ENCODE measurements around the gene SMAD6.
"Not testable (repeated sequence)": the region's sequence is repeated elsewhere in the genome, so short reads cannot be mapped to it uniquely, and the experiment has no call there.

SMAD6 gene

DNA sequence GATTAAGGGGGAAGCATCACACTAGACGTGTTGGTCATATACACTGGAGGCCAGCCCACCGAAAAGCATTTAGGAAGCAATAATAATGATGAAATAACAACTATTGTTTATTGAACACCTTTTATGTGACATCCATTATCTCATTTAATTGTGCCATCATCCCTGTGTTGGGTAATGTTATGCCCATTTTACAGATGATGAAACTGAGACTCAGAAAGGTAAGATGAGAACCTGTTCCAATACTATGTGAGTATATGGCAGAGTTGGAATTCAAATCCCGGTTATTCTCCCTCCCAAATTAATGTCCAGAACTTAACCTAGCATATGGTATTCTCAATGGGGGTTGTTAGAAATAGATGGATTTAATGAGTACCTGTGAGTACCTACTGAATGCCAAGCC, 99.2 kb downstream of the SMAD6 start:
- DNase-seq = no peak

DNA sequence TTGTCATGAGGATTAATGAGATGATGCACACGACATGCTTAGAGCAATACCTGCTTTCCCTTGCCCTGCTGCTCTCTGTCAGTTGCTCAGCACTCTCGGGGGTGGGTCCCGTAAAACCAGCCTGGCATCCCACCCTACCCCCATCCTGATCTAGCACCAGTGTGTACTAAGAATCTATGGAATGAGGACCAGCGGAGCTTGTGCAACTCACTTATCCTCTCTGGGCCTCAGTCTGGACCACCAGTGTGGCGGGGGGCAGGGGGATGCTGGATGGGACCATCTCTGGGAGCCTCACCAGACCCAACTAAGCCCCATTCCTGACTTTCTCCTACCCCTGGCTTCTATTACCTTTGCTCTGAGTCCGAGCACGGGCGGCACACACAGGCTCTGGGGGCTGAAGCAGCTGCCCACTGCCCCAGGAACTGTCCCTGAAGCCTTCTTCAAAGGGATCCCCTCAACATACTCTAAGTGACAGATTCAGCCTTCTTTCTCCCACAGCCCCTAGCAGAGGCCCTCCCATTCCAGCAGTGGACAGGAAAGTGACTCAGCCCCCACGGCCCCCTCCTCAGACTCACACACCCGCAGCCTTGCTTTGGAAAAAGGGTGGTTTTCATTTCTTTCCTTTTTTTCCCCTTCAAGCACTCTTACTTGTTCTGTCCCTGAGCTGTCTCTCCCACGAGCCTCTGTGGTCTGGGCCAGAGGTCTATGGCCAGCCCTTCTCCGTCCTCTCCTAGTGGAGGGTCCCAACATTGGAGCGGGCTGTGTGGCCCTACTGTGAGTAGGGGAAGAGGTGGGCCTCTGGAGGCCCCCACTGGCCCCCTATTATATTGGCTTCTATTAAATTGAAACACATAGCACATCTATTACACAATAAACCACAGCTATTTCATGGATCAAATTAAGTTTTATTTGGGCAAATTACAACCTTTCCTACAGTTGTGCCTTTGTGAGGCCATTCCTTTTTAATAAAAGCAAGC, 100.3 kb downstream of the SMAD6 start:
- DNase-seq = peak; percentile 70

DNA sequence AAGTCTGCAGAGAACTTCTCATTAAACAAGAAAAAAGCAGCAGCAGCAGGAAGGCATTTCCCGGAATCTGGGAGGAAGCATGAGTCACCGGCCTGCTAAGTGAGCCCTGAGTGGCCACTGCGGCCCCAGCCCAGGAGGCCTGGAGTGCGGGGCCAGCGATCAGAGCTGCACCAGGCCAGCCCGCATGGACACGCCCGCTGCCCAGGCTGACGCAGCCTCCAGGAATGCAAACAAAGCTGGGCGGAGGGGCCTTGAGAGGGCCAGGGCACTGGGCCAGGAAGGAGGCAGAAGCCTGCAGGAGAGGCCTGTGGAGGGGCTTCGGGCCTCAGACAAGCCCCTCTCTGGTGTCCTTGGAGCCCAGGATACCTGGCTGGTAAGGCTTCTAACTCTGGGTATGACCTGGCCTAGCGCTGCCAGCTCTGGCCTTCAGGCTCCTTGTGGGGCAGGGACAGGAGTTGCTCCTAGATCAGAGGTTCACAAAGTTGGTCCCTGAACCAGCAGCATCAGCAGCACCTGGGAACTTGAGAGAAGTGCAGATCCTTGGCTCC, 101.2 kb downstream of the SMAD6 start:
- DNase-seq = peak; percentile 94

DNA sequence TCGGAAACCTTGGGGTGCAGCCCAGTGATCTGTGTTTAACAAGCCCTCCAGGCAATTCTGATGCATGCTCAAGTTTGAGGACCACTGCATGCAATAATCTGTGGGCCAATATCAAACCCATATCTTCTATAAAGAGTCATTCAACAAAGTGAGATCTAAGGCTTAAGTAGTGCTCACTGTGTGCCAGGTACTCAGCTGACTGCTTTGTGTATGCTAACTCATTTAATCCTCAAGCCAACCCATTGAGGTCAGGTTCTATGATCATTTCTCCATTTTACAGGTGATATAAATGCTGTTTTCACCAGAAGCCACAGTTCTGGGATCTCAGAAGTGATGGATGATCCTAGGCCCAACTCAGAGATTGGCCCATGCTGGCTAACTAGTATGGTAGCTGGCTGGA, 101.7 kb downstream of the SMAD6 start:
- no peak for DNase-seq

DNA sequence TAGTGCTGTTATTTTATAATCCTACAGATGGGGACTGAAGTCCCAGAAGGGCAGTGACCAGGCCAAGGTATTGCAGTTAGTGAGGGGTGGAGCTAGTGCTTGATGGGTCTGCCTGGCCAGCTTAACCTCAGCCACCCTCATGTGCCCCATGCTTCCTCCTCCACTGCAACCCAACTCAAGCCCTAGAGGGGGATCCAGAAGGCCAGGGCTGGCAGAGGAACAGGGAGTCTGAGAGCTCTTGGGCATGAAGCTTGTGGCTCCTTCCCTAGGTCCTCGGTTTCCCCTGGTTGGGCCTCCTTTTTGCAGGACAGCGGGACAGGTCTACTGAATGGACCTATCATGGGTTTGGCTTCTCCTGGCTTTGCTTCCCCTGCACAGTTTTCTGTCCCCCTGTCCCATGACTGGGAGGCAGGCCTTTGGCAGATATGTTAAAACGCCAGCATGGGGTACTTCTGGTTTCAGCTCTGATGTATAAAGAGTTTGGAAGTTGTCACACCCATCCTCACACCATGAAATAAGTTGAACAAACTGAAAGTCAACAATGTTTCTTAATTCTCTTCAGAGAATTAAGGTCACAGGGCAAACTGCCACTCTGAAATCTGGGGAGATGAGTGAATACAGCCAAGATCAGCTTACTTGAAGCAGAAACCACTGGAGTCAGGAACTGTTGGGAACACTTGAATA, 103.3 kb downstream of the SMAD6 start:
- DNase-seq = no peak

DNA sequence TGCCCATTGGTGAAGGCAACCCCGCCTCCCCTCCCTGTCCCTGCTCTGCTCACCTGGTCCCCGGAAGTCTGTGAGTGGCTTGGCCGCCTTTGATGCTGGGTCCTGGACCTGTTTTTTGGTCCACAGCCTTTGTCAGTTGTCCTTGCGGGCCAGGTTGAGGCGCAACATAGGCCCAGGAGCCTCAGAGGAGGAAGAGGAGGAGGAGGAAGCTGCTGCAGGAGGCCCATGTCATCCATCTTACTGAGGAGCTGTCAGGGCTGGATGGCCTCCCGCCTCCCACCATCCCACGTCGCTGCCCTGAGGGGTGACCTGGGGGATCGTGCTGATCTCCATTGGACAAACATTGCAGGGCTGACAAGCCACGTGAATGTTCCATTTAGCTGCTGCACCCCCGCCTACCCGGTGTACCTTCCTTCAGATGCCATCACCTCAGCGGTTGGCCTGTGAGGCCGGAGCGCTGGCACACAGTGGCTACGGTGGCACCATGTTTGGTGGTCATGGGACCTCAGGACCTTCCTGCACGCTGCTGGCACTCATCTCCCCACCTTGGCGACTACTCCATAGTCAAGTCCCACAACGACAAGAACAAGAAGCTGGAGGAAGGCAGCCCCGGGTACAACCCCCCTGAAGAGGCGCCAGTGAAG, 106.3 kb downstream of the SMAD6 start:
- no peak for DNase-seq

DNA sequence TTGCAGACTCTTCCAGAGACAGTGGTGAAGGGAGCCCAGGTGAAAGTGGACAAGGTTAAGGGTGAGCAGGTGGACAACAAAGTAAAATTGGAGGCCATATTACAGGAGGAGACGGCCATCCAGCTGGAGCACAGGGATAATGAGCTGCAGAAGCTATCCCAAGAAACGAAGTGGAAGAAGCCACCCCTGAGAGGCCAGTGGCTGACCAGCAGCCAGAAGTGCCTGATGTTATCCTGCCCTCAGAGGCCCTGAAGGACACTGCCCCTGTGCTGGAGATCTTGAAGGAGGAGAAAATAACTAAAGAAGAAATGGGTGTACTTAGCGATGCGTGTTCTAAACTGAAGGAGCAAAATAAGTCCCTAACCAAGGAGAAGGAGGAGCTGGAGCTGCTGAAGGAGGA, 107.6 kb downstream of the SMAD6 start:
- no peak for DNase-seq

DNA sequence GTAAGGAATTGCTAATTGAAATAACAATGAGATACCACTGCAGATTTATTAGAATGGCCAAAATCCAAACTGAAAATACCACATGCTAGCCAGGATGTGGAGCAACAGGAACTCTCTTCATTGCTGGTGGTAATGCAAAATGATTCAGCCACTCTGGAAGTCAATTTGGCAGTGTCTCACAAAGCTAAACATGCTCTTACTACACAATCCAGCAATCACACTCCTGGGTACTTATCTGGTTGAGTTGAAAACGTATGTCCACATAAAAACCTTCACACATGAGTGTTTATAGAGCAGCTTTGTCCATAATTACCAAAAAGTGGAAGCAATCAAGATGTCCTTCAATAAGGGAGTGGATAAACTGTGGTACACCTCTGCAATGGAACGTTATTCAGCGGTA, 113.3 kb downstream of the SMAD6 start:
- DNase-seq = no peak

DNA sequence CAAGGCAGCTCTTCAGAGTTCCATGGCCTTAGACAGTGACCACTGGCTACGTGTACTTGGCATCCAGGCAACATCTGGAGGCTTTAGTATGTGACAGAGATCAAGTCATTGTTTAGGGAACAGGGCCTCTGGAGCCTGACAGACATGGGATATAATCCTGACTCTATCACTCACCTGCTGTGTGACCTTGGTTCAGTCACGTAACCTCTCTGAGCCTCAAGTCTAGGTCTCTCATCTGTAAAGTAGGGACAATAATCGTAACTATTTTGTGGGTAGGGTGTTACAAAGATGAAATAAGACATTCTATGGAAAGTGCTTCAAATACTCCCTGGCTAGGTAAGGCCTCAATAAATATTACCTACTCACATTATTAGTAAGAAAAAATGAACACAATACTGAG, 114.2 kb downstream of the SMAD6 start:
- no peak for DNase-seq

DNA sequence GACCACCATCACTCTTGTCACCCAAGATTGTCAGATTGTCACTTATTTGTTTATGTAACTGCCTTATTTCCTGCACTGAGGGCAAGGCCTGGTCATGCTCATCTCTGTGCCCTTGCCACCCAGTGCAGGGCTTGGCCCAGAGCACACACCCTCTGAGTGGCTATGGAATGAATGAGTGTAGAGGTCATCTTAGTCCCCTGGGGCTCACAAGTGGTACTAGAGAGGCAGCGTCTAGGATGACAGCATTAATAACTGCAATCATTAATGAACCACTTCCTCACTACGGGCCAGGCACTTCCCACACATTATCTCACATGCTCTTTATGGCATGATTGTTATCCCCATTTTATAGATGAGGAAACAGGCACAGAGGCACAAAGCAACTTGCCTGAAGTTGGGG, 117.0 kb downstream of the SMAD6 start:
- DNase-seq = no peak

DNA sequence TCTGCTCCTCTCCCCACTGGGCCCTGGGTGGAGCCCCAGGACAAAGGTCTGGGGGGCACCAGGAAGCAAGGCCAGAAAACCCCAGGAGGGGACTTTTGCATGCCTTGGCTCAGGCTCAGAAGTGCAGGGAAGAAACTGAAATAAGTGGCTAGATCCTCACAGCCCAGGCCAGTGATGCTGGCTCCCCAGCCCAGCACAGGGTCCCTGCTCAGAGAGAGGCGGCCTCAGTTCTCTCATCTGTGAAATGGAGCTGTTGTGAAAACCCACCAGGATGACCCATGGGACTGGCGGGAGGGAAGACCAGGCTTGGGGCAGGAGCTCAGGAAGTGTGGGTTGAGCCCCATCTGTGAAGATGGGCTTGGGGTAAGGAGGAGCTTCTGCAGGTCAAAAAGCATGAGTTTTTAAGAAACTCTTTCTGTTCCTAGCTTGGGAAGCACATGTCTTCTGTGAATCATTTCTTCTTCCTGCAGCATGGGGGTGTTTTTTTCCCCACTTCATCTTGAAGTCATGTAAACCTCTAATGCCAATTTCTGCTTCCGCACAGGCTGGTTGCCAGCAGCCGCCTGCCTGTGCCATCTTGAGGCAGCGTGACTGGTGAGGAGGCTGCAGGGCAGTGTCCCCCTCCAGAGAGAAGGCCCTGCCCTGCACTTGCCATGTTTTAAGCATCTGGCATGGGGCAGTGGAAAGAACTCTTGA, 118.6 kb downstream of the SMAD6 start:
- no peak for DNase-seq

DNA sequence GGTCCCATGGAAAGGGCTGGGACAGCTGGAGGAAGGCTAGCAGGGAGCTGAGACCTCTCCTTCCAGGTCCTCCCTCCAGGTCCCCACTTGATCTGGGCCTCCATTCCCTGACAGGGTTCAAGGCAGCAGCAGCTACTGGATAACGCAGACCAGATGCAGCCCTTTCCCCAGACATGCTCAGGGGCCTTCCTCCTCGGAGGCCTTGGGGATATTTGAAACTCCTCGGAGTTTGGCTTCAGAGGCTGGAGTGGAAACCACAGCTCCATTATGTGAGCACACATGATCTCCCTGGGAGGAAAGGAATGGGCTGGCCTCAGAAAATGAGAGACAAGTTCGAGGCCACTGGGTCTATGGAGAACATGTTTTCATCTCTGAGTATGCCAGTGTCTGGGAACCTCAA, 119.3 kb downstream of the SMAD6 start:
- DNase-seq = peak; percentile 28

DNA sequence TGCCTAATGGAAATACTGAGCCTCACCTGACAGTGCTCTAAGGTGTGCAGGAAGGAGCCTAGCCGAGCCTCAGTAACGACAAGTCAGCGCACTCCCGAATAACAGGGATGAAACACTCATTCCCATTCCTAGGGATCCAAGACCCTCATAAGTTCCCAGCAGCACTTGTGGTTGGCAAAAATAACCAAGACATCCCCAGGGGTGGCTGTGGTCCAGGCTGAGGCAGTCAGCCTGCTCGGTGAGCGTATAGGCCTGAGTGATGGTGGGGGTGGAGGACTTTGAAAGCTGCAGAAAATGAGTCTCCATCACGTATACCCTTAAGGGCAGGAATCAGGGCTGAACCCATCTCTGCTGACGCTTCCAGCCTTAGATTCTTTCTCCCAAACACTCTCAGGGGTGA, 120.1 kb downstream of the SMAD6 start:
- DNase-seq = no peak

DNA sequence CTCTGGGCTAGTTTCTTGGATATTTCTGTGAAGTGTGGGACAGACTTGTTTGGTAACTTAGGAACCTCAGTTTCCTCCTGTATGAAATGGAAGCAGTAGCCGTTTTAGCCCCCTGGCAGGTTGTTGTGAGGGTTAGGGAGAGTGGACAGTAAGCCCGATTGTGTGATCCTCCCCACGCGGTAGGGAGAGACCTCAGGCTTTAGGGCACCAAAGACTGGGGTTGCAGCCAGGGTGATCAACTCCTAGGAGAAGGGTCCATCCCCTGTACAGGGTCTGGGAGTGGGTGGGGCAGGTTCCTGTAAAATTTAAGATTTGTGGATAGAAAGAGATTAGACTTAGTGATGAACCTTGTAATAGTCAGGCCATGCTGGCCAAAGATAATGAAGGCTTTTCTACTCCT, 120.5 kb downstream of the SMAD6 start:
- DNase-seq = no peak

DNA sequence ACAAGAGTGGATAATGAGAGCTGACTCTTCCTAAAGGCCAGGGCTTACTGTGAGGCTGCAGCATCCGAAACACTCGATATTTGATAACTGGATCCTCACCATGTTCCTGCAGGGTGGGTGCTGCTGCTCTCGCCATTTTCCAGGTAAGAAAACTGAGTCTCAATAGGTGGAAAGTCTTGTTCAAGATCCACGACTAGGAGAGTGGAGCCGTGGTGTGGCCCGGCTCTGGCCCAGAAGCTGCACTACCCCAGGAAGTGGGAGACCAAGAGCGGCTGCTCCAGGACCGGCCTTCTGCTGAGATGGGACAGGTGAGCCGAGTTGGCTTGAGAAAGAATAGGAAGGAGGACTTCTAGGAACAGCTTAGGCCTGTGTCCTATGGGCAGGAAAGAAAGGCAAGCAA, 121.6 kb downstream of the SMAD6 start:
- no peak for DNase-seq

DNA sequence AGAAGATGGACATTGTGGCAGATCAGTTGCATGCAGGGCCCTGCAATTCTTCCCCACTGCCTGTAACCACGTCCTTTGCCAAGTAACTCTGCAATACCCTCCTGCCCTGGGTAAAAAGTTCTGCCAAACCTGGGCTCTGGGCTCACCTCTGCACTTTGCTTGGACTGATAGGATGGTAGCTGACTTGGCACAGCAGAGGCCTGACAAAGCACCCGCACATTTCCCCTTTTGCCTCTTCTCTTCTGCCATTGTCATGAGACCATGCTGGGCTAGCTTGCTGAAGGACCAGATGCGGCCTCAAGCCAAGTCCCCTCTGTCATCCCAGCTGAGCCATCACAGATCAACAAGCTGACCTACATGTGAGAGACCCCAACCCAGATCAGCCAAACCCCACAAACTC, 122.4 kb downstream of the SMAD6 start:
- no peak for DNase-seq

DNA sequence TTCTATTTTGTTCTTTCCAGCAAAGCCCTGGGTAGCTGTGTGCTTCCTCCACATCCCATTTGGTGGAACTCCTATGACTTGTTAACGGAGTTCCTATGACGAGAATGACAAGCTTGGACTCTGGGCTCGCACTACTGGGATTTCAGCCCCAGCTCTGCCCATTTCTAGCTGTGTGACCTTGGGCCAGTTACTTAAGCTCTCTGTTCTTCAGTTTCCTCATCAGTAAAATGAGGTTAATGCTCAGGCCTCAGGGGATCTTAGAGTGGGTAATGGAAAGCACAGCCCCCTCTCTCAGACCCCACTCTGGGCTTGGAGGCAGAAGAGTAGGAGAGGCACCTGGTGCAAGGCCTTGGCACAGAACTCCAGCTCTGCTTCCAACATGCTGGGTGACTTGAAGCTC, 123.1 kb downstream of the SMAD6 start:
- DNase-seq = no peak

DNA sequence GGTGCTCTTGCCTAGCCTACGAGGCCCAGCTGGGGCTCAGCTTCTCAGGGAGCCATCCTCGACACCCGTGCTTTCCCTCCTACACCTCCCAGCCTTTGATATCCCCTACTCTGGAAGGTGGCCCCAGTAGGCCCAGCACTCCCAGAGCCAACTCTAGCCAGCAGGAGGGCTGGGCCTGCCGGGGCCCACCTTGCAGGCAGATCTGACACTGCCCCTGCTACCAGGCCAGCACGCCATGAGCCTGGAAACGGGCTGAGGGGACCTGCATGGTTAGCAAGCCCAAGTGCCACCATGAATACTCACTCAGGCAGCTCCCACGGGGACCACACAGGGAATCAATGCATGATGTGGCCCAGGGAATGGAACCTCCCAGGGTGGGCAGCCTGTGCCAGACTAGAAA, 123.7 kb downstream of the SMAD6 start:
- DNase-seq = no peak

DNA sequence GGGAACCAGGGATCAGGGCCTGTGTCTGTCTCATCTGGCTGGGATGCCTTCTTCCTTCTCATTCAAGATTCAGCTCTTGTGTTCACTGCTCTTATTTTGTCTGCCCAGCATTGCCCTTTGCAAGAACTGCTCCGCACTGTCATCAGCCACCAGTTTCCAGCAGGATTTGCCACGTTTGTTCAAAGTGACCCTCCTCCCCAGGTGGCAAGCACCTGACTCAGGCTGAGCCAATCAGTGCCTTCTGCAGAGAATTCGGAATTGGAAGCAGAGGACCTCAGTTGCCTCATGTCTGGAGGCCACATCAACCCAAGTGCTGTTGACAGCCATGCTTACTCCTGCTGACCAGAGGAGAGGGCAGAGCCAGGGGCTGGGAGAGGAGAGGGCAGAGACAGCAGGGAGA, 124.5 kb downstream of the SMAD6 start:
- DNase-seq = no peak

DNA sequence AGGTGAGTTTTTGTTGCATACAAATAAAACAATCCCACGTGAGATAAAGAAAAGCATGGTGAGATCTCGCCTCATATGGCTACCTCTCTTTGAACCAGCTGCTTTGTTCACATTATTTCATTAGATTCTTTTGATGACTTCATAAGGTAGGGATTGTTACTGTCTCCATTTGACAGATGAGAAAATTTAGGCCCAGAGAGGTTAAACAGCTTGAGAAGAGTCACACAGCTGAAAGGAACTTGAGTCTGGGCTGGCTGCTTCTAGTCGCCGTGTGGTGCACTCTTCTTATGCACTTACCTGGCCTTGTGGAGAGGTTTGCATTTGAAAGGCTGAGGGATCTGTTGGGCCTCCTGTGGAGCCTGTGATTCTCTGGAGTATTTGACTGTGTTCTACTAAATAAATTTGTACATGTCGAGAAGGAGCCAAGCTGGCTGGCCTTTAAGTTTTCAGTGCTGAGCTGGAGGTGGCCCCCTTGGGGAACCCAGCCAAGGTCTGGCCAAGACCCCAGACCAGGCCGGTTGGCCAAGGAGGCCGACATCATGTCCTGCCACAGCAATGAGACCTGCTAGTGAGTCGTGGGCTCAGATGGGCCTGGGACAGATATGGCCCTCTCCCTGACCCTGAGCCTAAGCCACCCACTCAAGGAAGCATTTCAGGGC, 125.1 kb downstream of the SMAD6 start:
- DNase-seq = no peak

DNA sequence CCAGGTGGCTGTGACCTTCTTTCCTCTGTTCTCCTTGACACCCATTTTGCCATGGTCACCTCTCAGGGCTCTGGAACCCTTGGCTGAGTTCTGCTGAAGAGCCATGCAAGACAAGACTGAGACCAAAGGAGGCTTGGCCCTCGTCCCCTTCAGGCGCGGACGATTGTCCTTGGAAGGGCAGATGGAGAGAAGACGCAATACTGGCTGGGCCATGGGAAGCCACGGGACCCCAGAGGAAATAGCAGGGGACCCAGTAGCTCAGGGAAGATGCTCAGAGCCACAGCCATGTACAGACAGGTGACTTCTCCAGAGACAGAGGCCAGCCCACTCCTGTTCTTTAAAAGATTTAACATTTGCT, 125.6 kb downstream of the SMAD6 start:
- no peak for DNase-seq

DNA sequence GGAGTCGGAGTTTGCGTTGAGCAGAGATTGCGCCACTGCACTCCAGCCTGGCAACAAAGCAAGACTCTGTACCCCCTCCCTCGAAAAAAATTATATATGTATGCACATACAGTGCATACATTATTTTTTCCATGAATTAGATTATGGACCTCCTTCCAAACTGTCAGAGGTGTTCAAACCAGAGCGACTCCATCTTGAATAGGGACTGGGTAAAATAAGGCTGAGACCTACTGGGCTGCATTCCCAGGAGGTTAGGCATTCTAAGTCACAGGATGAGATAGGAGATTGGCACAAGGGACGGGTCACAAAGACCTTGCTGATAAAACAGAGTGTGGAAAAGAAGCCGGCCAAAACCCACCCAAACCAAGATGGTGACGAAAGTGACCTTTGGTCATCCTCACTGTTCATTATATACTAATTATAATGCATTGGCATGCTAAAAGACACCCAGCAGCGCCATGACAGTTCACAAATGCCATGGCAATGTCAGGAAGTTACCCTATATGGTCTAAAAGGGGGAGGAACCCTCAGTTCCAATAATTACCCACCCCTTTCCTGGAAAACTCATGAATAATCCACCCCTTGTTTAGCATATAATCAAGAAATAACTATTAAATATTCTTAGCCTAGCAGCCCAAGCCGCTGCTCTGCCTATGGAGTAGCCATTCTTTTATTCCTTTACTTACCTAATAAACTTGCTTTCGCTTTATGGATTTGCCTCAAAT, 126.9 kb downstream of the SMAD6 start:
- not testable (repeated sequence) for DNase-seq

All from eye (tissue), 1 donor.